A375 (cell line): ENCODE data around the gene PPP3R1. TPM values are rescaled to one million over a fixed set of nuclear protein-coding genes. Genes with fewer than 3 reads are reported as not detected.

ENCODE experiments used
- total RNA-seq: library from RNA; depleted of rRNA; stranded (reverse); fragments of >200 nt; shearing (Covaris generic); gene quantifications from 2 replicates; pipeline ENCODE4 v1.2.3, GENCODE V29; 2014; rRNA removed

PPP3R1 gene
- total RNA-seq: 11.0 and 11.6 TPM in 2 replicates

GRCh38 chr2:68252400-68253218 is at the start of gene PPP3R1:
Gene PPP3R1, minus strand, starts transcription at chr2:68252532. Its CDS starts 405 bp downstream, at chr2:68252127.

DNA sequence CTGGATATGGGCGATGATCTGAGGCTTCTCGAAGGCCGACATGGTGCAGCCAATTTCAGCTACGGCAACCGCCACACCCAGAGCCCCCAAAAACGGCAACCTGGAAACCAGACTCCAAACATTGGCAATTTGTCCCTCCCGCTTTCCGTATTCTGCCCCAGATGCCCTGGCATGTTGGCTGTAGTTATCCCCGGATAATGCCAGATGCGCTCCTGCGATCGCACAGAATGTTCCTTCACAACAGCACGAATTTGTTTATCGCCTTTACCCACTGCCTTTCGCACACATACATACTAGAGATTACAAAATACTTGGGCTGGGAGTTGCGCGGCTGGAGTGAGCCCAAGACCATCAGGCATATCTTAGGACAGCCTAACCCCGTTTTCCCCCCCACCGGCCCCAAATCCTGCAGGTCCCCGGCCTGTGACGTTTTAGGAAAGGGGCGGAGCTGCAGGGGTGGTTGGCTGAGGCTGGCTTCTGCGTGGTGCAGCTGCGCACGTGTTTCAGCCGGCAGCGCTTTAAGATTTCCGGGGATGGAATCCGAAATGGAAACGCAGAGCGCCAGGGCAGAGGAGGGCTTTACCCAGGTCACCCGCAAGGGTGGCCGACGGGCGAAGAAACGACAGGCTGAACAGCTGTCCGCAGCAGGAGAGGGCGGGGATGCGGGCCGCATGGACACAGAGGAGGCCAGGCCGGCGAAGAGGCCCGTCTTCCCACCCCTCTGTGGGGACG is 94.8 kb downstream of the PPP3R1 start, which contains the start of gene PNO1:
Gene PNO1 (plus strand): TSS at position 487 of the 732 bp plus-strand sequence. CDS start 47 bp downstream, at position 534.

Other genes with a start within 250 kb of the PPP3R1 start
- 17.7 and 28.2 TPM in 2 replicates for gene C1D, start 189.5 kb downstream of the PPP3R1 start, total RNA-seq
- gene PNO1, start 94.6 kb downstream of the PPP3R1 start, total RNA-seq: 56.6 and 61.3 TPM in 2 replicates
- 6.5 and 7.6 TPM in 2 replicates for gene CNRIP1, start 67.4 kb upstream of the PPP3R1 start, total RNA-seq
- gene PLEK, start 112.8 kb upstream of the PPP3R1 start, total RNA-seq: not detected in 2 replicates
- gene FBXO48, start 214.8 kb upstream of the PPP3R1 start, total RNA-seq: 0.23 and 0.34 TPM in 2 replicates
- 0.64 and 0.69 TPM in 2 replicates for gene APLF, start 215.1 kb upstream of the PPP3R1 start, total RNA-seq